SIG-M5 (cell line): Measurements from ENCODE around the gene RING1.

ENCODE experiments used
- DNase-seq: peaks from one replicate; lab custom pipeline; 2025; lab: John Stamatoyannopoulos, UW

RING1 gene

GRCh38 chr6:33208091-33208967 lies at the start of gene RING1:
TSS of gene RING1 (plus strand) at chr6:33208500. CDS start at chr6:33208823, 323 bp downstream.
- DNase-seq = no peak

DNA sequence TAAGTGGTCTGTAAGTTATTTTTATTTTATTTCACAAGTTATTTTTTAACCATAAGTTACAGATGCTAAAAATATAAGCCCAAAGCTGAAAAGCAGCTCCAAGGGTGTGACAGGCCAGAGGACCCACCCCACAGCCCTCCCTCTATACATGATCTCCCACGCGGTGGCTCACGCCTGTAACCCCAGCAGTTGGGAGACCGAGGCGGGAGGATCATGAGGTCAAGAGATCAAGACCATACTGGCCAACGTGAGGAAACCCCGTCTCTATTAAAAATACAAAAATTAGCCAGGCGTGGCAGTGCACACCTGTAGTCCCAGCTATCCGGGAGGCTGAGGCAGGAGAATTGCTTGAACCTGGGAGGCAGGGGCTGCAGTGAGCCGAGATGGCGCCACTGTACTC lies 48.2 kb upstream of the RING1 start:
- no peak for DNase-seq

DNA sequence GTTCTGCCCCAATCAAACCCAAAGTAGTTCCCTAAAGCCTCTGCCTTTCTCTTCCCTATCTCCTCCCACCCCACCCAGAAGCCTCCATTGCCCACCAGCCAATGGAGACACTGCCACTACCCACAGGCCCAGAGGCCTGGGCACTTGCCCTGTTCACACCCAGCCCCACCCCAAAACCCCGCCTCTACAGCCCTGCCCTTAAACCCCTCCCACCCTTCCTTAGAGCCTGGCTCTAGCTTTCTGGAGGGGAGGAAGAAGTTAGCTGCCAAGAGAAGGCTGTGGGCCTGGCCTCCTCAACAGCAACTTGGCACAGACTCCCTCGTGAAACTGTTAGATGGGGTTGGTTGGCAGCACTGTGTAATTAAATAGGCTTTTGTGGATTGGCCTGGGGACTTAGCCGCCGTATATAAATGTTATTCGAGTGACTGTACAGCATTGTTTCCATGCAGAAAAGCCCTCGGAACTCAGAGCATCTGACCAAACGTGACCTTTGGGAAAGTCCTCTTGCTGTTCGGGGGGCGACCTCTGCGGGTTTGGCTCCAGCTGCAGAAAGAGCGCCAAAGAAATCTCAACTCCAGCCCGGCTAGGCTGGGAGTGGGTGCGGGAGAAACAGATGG lies 47.5 kb upstream of the RING1 start:
- no peak for DNase-seq

DNA sequence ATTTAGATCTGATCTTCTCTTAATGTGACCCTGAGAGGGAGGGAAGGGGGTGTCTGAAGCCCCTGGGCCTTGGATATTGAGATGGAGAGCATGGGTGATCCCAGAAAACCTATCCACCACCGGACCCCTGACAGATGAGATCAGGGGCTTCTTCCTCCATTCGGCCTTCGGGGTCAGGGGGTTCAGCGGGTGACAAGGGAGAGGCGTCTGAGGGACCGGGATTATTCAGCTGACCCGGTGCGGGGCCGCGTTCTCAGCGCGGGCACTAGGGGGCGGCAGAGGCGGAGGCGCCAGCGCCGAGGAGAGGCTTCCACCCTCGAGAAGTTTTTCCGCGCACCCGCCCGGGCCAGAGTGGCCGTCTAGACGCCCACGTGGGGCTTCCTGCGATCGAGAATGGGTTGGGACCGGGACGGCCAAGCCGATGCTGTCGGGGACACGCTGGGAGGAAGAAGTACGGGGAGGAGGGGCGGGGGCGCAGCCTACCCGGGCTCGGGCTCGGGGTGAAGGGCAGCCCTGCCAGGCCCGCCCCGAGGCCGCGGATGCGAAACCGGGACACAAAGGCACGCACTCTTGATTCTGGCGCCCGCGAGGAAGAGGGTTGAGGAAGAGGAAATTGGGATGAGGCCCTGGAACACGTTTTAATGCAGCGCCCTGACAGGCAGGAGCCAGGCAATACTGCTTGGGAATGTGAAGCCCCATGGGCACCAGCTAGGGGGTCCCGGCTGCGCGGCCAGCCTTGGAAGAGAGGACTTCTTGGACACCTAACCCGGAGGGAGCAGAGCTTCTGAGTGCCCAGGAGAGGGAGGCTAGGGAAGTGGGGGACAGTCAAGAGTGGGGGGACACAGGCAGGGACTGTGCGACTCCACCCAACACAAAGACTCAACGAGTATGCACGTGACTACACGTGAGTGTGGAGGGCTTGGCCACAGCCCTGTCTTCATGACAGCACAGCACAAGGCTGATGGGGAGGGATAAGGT lies 46.7 kb upstream of the RING1 start:
- no peak for DNase-seq

- DNase-seq = no peak
Observed at GRCh38 chr6:33163540-33163939, 44.8 kb upstream of the RING1 start.

- DNase-seq = no peak
Observed at GRCh38 chr6:33164176-33164575, 44.1 kb upstream of the RING1 start.

GRCh38 chr6:33164665-33165373 lies 43.5 kb upstream of the RING1 start:
- no peak for DNase-seq

GRCh38 chr6:33165581-33166258 lies 42.6 kb upstream of the RING1 start:
- no peak for DNase-seq

GRCh38 chr6:33166363-33166762 lies 41.9 kb upstream of the RING1 start:
- DNase-seq = no peak

DNA sequence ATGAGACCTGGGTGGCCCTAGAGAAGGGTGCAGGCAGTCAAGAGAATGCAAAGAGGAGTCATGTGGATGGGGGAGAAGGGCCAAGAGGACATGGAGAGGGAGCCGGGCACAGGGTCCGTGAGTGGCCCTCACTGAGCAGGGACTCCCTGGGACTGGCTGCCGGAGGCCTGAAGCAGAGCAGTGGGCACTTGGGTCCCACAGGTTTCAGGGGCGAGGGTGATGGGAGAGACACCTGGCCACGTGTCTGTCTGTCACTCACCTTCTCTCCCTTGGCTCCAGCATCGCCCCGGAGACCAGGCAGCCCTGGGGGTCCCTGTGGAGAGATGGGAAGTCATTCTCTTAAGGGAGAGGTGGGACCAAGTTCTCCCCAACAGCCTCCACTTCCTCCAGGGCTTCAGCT lies 41.5 kb upstream of the RING1 start:
- no peak for DNase-seq

GRCh38 chr6:33167374-33168283 lies 40.7 kb upstream of the RING1 start:
- no peak for DNase-seq

GRCh38 chr6:33168284-33168601 lies 40.1 kb upstream of the RING1 start:
- no peak for DNase-seq

- DNase-seq = no peak
Observed at GRCh38 chr6:33168639-33169038, 39.7 kb upstream of the RING1 start.

DNA sequence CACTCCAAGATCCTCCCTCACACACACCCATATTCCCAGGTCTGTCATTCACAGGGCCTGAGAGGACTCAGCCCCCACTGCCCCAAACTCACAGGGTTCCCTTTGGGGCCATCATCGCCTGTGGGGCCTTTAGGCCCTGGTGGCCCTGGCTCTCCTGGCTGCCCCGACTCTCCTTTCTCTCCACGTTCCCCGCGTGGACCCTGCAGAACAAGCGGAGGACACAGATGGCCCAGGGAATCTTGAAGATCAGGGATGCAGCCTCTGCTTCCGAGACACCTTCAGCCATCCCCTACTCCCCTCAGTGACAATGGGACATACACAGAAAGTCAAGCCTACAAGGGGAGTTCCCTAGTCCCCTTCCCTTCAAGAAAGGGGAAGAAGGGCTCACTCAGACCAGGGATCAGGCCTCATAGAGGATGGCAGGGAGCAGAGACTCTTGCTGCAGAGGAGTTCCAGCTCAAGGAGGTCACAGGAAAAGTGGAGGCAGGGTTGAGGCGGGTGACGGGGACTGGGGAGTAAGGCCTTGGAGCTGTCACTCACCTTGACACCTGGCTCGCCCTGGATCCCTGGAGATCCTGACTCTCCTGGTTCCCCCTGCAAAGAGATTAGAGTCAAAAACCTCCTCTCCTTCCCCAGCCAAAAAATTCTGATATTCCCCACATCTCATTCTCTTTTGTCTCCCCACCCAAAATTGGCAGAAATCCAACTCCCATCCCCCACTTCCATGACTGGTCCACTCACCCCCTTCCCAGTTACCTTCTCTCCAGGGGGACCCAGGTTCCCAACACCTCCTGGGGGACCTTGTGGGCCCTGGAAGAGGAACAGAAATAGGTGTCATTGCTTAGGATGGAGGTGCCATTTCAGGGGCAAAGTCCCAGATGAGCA lies 38.8 kb upstream of the RING1 start:
- DNase-seq = no peak

GRCh38 chr6:33170176-33171015 lies 37.9 kb upstream of the RING1 start:
- DNase-seq = no peak

DNA sequence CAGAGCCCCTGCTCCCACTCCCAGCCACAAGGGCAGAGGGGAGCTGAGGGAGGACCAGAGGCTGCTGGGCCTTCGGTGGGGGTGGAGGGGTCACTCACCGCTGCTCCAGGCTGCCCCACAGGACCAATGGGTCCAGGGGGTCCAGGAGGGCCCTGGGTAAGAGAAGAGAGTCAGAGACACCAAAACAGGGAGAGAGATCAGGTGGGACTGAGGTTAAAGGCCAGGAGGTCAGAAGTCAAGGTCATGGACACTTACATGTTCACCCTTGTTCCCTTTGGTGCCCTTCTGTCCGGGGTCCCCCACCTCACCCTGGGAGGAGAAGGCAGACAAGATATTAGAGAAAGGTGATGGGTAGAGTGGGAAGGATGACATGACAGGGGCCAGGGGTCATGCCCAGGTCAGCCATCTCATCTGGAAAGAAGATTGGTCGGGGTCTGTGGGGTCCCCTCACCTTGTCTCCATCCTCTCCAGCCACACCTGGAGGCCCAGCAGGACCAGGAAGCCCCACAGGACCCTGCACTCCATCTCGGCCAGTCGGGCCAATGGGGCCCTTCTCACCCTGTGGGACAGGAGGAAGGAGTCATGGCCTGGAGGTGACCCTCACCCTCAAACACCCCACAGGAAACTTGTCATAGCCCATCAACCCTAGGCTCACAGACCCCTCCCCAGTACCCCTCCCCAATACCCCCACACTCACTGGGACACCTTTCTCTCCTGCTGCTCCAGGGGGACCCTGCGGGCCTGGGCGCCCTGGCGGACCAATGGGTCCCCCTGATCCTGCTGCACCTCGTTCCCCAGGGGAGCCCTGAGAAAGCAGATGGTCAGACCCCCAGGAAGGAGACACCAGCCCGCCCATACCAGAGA lies 37.1 kb upstream of the RING1 start:
- no peak for DNase-seq
